Breast epithelium (tissue), 3 donors: ENCODE results near the gene DUSP22.

Experiments
- POLR2A ChIP-seq: fragments of 450-650 bp; IDR thresholded peaks from one replicate; pipeline ENCODE4 v1.6.1; 2016; ENCODE audit warnings: antibody characterized with exemption, mild to moderate bottlenecking, moderate library complexity
- POLR2AphosphoS5 ChIP-seq, 3 donors: sonication (generic); formaldehyde crosslinking; IDR thresholded peaks; one replicate each; pipeline ENCODE4 v1.6.1; 2017; ENCODE audit warnings: antibody characterized with exemption in 3 of 3
- TF ChIP-seq, protein P1 (sequence below), 3 donors: fragments of 450-650 bp; IDR thresholded peaks; one replicate each; pipeline ENCODE4 v1.5.1; 2016 to 2017; ENCODE audit warnings: antibody characterized with exemption in 3 of 3, mild to moderate bottlenecking in 3 of 3, moderate library complexity in 3 of 3

DNA sequence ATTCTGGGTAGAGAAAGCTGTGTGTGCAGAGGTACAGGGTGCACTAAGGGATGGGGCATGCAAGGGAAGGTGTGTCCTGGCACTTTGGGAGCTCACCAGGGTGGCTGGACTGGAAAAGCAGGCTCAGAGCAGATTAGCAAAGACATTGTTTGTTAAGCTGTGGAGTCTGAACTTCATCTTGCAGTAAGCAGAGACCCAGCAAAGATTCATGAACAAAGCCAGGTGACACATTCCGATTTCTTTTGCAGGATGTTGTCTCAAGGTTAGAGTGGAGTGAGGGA, 28.8 kb downstream of the DUSP22 start:
- TF ChIP-seq POLR2AphosphoS5 (IDR thresholded peaks at IDR 0.05) (no peak), POLR2A (no peak)
- TF ChIP-seq, protein P1, sequence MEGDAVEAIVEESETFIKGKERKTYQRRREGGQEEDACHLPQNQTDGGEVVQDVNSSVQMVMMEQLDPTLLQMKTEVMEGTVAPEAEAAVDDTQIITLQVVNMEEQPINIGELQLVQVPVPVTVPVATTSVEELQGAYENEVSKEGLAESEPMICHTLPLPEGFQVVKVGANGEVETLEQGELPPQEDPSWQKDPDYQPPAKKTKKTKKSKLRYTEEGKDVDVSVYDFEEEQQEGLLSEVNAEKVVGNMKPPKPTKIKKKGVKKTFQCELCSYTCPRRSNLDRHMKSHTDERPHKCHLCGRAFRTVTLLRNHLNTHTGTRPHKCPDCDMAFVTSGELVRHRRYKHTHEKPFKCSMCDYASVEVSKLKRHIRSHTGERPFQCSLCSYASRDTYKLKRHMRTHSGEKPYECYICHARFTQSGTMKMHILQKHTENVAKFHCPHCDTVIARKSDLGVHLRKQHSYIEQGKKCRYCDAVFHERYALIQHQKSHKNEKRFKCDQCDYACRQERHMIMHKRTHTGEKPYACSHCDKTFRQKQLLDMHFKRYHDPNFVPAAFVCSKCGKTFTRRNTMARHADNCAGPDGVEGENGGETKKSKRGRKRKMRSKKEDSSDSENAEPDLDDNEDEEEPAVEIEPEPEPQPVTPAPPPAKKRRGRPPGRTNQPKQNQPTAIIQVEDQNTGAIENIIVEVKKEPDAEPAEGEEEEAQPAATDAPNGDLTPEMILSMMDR (IDR thresholded peaks at IDR 0.05), result no peak
